Heart left ventricle (tissue), 16 donors: ENCODE results near the gene AHCYL1. TPM values are rescaled to one million over a fixed set of nuclear protein-coding genes. Genes with fewer than 3 reads are reported as not detected.

Experiments used
- ATAC-seq, 4 donors: fragments of 200-7000 bp; cut with Tn5 transposase; one replicate each; pipeline ENCODE4 v1.9.1; 2020 to 2022; ENCODE audit warnings: moderate library complexity in 4 of 4, mild to moderate bottlenecking in 3 of 4, moderate number of reproducible peaks in 1 of 4
- DNase-seq, 5 donors: peaks; one replicate each; pipeline ENCODE4 v3.0.0-alpha.2; 2020
- H3K27ac ChIP-seq, 12 donors: fragments of 200-600 bp; sonication (generic) in 4 of 12; one replicate each; pipeline versions ENCODE4 v1.5.0 to v1.8.0; 2016 to 2022; ENCODE audit warnings: mild to moderate bottlenecking in 2 of 12
- H3K27me3 ChIP-seq, 9 donors: fragments of 200-600 bp; sonication (generic) in 2 of 9; one replicate each; pipeline versions ENCODE4 v1.5.1 to v1.8.0; 2016 to 2022; ENCODE audit warnings: mild to moderate bottlenecking in 3 of 9
- H3K36me3 ChIP-seq, 9 donors: fragments of 200-600 bp; sonication (generic) in 2 of 9; one replicate each; pipeline versions ENCODE4 v1.5.0 to v1.8.0; 2018 to 2022; ENCODE audit warnings: mild to moderate bottlenecking in 2 of 9
- H3K4me1 ChIP-seq, 12 donors: fragments of 200-600 bp; sonication (generic) in 4 of 12; one replicate each; pipeline versions ENCODE4 v1.5.0 to v1.8.0; 2016 to 2022; ENCODE audit warnings: mild to moderate bottlenecking in 3 of 12
- H3K4me3 ChIP-seq, 12 donors: fragments of 200-600 bp; sonication (generic) in 4 of 12; one replicate each; pipeline versions ENCODE4 v1.5.0 to v1.8.0; 2017 to 2022; ENCODE audit warnings: mild to moderate bottlenecking in 9 of 12, moderate library complexity in 4 of 12
- H3K9me3 ChIP-seq, 12 donors: fragments of 200-600 bp; sonication (generic) in 4 of 12; one replicate each; pipeline versions ENCODE4 v1.5.0 to v1.8.0; 2016 to 2022; ENCODE audit warnings: mild to moderate bottlenecking in 1 of 12
- POLR2A ChIP-seq, 2 donors: fragments of 450-650 bp; IDR thresholded peaks; one replicate each; pipeline ENCODE4 v1.6.1; 2017; ENCODE audit warnings: antibody characterized with exemption in 2 of 2, mild to moderate bottlenecking in 2 of 2, moderate library complexity in 2 of 2
- WGBS, 4 donors: extraction: QIAGEN DNeasy Blood & Tissue Kit in 2 of 4; methylation state at CpG; one replicate each; pipeline versions ENCODE4 v1.1.5 to v1.1.7; 2013 to 2018; 5-methylcytosine and 5-hydroxymethylcytosine counted together
- intact Hi-C, 10 donors: fragments of 100-400 bp; cut with DNase I; formaldehyde crosslinking; loops; one replicate each; pipeline versions ENCODE4 v1.11.1 to v1.14.2; 2022
- polyA plus RNA-seq, 2 donors: library from polyadenylated mRNA; stranded (reverse); fragments of 200-250 nt; gene quantifications; one replicate each; pipeline ENCODE4 v1.2.3, GENCODE V29; 2013
- total RNA-seq, 9 donors: library from RNA; depleted of rRNA in 2 of 9; stranded (reverse); fragments of >200 nt in 2 of 9; fragmentation: NEBNext Ultra II Directional in 3 of 9; extraction: Animal tissue kit (Norgen Biotek cat#: 25700) in 3 of 9; gene quantifications; one replicate each; pipeline versions ENCODE4 v1.1.0 to v1.2.4, GENCODE V29; 2016 to 2023
- TF ChIP-seq, protein P1 (sequence below), 12 donors: fragments of 200-600 bp; sonication (generic) in 4 of 12; IDR thresholded peaks; one replicate each; pipeline versions ENCODE4 v1.5.0 to v1.8.0; 2018 to 2022; ENCODE audit warnings: antibody characterized with exemption in 12 of 12, mild to moderate bottlenecking in 5 of 12
- donor health status: ischemic (EF 13 %, LVEDD 7.1; RV severe dilation, severe dysfunction).
- donor health status: healthy with polysubstance abuse.
- donor health status: DM: no; HTN: yes; CAD: no.
- donor health status: DM: no; HTN: no; CAD: no.
- donor health status: ischemic (EF 25% LVEDD 6.9; RV normal size, moderate dysfunction).
- donor health status: ischemic (EF 25% LVEDD 5.7; RV mildly dilated, moderate dysfunction).
- donor health status: healthy.
- donor health status: DM: yes; HTN: yes; CAD: no.
- donor health status: ischemic (EF 35%, LVEDD 5.7; RV mildly dilated, moderate dysfunction).
- donor health status: nonischemic (EF 11% LVEDD 7.7; RV severe dilation, severe dysfunction).
- donor health status: DM: yes; HTN: yes; CAD: no.
- donor health status: PGD.
- donor health status: ischemic (EF 29% LVEDD 5.4; RV normal size, mild dysfunction).
- donor health status: nonischemic (EF 23%, LVEDD 6.1; RV moderate dilation, normal function).

AHCYL1 gene
- total and polyA plus RNA-seq, 11 donors: 23.8 to 56.7 (median 42.1) TPM

DNA sequence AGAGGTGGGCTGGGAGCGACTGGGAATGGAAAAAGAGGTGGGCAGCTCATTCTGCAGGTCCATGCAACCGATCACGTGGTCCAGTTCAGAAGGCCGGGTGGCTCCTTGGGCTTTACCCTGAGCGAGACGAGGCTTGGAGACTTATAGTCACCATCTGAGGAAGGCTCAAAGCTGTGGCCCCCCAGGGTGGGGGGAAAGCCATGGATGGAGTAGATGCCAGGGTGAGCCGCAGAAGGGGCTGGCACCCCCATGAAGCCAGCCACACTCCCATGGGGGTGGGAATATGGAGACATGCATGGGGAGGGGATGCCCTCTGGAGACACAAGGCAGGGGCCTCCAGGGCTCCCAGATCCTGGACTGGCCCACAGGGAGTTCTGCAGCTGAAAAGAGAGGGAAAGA, 76.1 kb downstream of the AHCYL1 start:
- TF ChIP-seq, protein P1, sequence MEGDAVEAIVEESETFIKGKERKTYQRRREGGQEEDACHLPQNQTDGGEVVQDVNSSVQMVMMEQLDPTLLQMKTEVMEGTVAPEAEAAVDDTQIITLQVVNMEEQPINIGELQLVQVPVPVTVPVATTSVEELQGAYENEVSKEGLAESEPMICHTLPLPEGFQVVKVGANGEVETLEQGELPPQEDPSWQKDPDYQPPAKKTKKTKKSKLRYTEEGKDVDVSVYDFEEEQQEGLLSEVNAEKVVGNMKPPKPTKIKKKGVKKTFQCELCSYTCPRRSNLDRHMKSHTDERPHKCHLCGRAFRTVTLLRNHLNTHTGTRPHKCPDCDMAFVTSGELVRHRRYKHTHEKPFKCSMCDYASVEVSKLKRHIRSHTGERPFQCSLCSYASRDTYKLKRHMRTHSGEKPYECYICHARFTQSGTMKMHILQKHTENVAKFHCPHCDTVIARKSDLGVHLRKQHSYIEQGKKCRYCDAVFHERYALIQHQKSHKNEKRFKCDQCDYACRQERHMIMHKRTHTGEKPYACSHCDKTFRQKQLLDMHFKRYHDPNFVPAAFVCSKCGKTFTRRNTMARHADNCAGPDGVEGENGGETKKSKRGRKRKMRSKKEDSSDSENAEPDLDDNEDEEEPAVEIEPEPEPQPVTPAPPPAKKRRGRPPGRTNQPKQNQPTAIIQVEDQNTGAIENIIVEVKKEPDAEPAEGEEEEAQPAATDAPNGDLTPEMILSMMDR (IDR thresholded peaks at IDR 0.05): no peak
- no peak for TF ChIP-seq POLR2A (IDR thresholded peaks at IDR 0.05)
- no peaks in the 10 kb centered on the region for H3K9me3 ChIP-seq
- peaks cover 0 to 41% (median 33%) of the 10 kb centered on the region in 9 donors for H3K36me3 ChIP-seq
- no peak overlapping the region for H3K4me3 ChIP-seq
- intact Hi-C loops: no loop called here
- DNase-seq (no peak), ATAC-seq (no peak)
- H3K27ac ChIP-seq: no peak overlapping the region
- H3K27me3 ChIP-seq: no peaks in the 10 kb centered on the region
- WGBS, 4 donors: 95 to 97% (median 96%) methylated on average over 7 of the region's 7 CpGs
- H3K4me1 ChIP-seq: peaks cover 0 to 12% (median 0%) of the 10 kb centered on the region in 12 donors

GRCh38 chr1:110061341-110061740, 76.8 kb downstream of the AHCYL1 start:
- DNase-seq (no peak), ATAC-seq (no peak)
- 89 to 97% (median 94%) methylated on average over 3 to 10 of the region's 10 CpGs for WGBS, 4 donors
- intact Hi-C loops: no loop called here
- H3K27me3 ChIP-seq: no peaks in the 10 kb centered on the region
- no peaks in the 10 kb centered on the region for H3K9me3 ChIP-seq
- H3K4me1 ChIP-seq: peaks cover 0 to 12% (median 0%) of the 10 kb centered on the region in 12 donors
- peaks cover 0 to 34% (median 26%) of the 10 kb centered on the region in 9 donors for H3K36me3 ChIP-seq
- TF ChIP-seq, protein P1 (IDR thresholded peaks at IDR 0.05): no peak
- TF ChIP-seq POLR2A (IDR thresholded peaks at IDR 0.05): no peak
- no peak overlapping the region for H3K4me3 ChIP-seq
- H3K27ac ChIP-seq: no peak overlapping the region

DNA sequence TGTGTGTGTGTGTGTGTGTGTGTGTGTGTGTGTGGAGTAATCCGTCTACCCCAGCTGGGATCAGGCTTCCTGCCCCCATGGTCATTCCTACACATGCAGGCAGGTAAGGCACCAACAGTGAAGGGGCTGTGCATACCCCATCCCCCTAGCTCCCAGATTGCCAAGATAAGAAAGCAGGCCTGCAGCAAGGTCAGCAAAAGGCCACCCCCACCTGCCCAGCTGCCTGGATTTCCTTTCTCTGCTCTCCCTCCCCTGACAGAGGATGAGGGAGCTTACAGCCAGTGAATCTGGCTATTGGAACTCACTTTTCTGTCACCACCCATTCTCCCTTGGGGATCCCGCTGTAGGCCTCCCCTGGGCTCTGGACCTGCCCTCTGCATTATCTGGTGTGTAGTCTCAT, 78.0 kb downstream of the AHCYL1 start:
- H3K27me3 ChIP-seq: peaks cover 3 to 11% (median 9%) of the 10 kb centered on the region in 9 donors
- ATAC-seq (no peak), DNase-seq (no peak)
- peaks cover 0 to 22% (median 13%) of the 10 kb centered on the region in 9 donors for H3K36me3 ChIP-seq
- intact Hi-C loops: no loop called here
- 70 to 90% (median 82%) methylated on average over 2 of the region's 2 CpGs for WGBS, 4 donors
- peaks cover 0 to 12% (median 0%) of the 10 kb centered on the region in 12 donors for H3K4me1 ChIP-seq
- TF ChIP-seq, protein P1 (IDR thresholded peaks at IDR 0.05): no peak
- no peak for TF ChIP-seq POLR2A (IDR thresholded peaks at IDR 0.05)
- H3K27ac ChIP-seq: no peak overlapping the region
- H3K9me3 ChIP-seq: no peaks in the 10 kb centered on the region
- no peak overlapping the region for H3K4me3 ChIP-seq

- DNase-seq: no peak
- WGBS, 4 donors: 29 to 85% (median 51%) methylated on average over 3 to 4 of the region's 4 CpGs
Measured at GRCh38 chr1:110063781-110064180, 79.2 kb downstream of the AHCYL1 start.

More at GRCh38 chr1:110063781-110064180, 79.2 kb downstream of the AHCYL1 start:
- intact Hi-C loops: no loop called here
- Histone ChIP-seq H3K4me1 (peaks cover 0 to 14% (median 6%) of the 10 kb centered on the region in 12 donors), H3K27ac (no peak overlapping the region), H3K4me3 (no peak overlapping the region), H3K9me3 (no peaks in the 10 kb centered on the region), H3K36me3 (peaks cover 0 to 10% (median 4%) of the 10 kb centered on the region in 9 donors), H3K27me3 (peaks cover 14 to 23% (median 20%) of the 10 kb centered on the region in 9 donors)
- ATAC-seq: no peak
- TF ChIP-seq, protein P1 (IDR thresholded peaks at IDR 0.05): no peak
- no peak for TF ChIP-seq POLR2A (IDR thresholded peaks at IDR 0.05)
